ELR (cell line): Measurements from ENCODE around the gene C5.
"Not testable (repeated sequence)": the region's sequence is repeated elsewhere in the genome, so short reads cannot be mapped to it uniquely, and the experiment has no call there.

Source experiments
- DNase-seq: peaks from one replicate; pipeline ENCODE4 v3.0.0-alpha.2; 2015; ENCODE audit warnings: low read depth

Gene C5

DNA sequence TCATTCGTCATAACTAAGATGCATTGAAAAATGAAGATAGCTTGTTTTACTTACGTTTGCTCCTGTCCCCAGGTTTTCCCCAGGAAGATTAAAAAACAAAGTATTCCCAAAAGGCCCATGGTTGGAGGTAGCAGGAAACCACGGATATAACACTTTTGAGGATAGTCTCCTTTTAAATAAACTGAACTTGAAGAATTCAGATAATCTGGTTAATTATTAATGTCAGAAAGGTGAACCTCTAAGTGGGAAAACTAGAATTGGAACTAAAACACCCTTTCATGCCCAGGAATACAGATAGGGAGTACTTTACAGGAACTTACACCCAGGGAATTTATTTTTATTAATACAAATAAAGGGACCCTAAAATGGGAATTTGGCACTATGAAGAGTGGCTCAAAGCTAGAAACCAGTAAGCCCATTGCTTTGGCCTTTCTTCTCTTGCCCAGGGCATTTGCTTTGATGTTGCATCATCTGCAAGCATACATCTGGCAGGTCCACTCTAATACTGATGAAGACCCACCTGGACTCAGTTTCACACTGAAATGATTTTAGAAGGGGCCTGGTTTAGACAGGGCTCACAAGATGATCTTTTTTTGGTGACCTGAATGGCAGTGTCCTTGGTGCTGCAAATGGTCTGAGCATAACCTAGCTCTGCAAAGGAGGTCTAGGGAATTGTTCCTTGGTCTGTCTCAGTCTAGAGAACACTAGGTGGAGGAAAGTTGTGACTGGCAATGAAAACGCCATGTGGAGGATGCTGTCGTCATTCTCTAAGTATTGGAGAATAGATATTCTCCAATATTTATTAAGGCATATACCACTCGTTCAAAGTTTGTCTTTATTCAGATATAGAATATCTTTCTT is at the start of gene C5:
TSS of gene C5 (minus strand) at position 148 of the 861 bp plus-strand sequence. CDS start at position 119, 29 bp downstream.
- DNase-seq, result no peak

- DNase-seq, result no peak
Measured at GRCh38 chr9:121098567-121099198, 48.6 kb upstream of the C5 start.

- no peak for DNase-seq
Measured at GRCh38 chr9:121095057-121095456, 45.0 kb upstream of the C5 start.

GRCh38 chr9:121090743-121091142 is 40.7 kb upstream of the C5 start:
- not testable (repeated sequence) for DNase-seq

GRCh38 chr9:121088576-121088975 is 38.5 kb upstream of the C5 start:
- DNase-seq, result no peak

DNA sequence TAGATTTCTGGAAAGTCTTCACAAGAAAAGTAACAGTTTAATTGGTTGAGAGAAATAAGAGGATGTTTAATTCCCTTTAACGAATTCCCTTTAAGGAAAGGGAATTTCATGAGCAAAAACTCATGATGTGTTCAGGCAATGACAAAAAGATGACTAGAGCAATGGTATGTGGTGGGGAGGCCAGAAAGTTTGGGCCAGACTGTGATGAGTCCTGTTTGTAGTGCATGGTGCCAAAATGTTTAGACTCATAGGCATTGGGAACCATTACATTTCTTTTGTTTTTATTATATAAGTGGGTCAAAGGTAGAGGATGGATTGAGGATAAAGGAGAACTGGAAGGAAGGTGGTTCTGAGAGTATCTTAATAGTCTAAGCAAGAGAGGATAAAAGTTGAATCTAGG is 35.6 kb upstream of the C5 start:
- DNase-seq, result peak; percentile 33

GRCh38 chr9:121082075-121082474 is 32.0 kb upstream of the C5 start:
- no peak for DNase-seq

DNA sequence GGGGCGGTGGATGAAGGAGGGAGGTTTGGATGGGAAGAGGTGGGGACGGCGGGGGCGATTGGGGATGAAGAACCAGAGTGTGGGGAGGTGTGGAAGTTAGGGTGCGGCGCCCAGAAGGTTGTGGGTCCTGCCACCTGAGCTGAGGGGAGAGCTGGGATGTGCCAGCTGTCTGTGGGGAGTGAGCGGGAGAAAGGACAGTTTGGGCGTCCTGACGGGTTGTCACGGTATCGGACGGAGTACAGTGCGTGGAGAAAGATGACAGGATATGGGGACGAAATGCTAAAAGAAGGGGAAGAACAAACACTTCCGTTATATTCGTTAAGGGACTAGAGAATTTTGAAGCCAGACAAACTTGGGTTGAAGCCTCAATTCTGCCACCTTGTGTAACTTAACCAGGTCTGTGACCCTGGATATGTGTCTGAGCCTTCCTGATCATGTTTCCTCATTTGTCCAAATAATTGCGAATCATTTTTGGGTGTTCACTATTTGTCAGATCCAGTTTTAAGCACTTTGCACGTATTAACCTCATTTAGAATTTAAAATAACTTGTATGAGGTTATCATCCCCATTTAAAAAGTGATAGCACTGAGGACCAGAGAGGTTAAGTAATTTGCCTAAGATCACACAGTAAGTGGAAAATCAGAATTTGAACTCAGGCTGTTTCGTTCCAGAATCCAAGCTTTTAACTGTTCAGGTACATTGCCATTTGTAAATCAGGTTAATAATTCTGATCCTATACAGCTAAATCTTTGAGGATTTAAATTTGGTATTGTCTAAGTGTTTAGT is 25.4 kb upstream of the C5 start:
- DNase-seq, result no peak

DNA sequence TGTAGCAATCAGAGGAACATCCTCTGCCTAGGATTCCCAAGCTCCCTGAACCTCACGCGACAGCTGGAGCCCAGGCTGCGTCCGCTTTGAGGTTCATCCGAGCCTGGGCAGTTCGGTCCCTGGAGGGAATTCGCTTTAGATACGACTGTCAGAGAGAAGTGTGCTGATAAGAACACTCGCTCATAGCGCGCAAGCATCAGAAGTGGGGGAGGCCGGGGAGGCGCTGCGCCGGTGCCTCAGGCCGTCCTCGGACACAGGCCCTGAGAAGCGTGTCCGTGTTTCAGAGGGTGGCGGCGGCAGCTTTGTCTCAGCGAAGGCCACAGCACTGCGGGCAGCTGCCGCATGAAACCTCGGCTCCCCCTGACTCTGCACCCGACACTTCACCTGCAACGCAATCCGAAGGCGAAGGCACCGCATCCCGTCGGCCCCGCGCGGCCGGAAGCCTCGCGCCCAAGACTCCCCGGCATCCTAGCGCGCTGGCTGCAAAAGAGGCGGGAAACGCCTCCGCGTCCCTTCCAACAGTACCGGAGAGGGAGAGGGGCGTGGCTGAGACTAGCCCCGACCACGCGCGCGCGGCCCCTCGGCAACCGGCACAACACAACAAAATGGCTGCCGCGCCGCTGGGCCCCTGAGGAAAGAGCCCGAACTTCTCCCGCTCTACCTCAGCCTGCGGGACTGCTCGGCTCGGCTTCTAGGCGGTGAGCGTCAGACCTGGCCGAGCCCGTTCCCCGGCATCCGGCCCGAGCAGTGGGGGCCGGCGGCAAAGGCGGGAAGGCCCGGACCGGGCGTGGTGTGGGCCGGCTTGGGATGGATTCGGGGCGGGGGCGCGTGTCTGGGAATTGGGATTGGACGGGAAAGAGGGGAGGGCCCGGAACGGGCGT is 24.5 kb upstream of the C5 start, which contains the start of gene CNTRL:
TSS of gene CNTRL (plus strand) at position 586 of the 881 bp plus-strand sequence. CDS start 13,372 bp downstream, outside the sequence.
- peak; percentile 95 for DNase-seq

- peak; percentile 59 for DNase-seq
Measured at GRCh38 chr9:121073038-121073437, 23.0 kb upstream of the C5 start.

DNA sequence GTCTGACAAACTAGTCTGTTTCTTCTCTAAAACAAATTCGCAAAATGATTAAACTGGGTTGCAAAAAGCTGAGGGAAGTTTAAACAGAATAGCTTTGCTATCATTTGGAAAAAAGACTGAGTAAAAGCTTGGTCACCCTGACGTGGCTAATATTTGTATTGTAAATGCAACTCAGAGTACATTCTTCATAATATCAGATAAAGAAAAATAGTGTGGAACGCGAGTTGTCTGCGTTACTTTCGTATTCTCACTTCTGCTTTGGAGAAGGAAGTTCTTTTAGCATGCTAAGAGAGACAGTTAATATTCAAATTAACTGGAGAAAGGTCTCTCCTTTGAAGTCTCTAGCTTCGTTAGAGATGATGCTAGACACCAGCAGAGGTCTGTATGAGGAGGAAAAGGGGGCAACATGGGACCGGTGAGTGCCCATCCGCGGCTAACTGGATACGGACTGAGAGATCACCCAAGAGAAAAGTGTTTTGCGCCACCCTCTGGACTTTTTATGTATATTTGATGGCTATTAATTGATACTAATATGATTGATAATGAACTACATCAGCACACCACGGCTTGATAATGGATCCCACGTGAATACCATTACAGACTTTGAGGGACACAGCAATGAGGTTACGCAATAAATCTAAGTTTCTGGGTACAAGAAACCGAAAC is 21.8 kb upstream of the C5 start:
- DNase-seq, result peak; percentile 77

- no peak for DNase-seq
Measured at GRCh38 chr9:121071370-121071755, 21.3 kb upstream of the C5 start.

DNA sequence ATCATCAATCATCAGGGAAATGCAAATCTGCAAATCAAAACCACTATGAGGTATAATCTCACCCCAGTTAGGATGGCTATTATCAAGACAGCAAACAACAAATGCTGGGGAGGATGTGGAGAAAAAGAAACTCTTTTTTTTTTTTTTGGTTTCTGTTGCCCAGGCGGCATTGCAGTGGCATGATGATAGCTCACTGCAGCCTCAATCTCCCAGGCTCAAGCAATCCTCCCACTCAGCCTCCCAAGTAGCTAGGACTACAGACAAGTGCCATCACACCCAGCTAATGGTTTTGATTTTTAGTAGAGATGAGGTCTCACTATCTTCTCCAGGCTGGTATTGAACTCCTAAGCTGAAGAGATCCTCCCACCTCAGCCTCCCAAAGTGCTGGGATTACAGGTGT is 19.3 kb upstream of the C5 start:
- DNase-seq, result no peak

- DNase-seq, result no peak
Measured at GRCh38 chr9:121067640-121068039, 17.6 kb upstream of the C5 start.

DNA sequence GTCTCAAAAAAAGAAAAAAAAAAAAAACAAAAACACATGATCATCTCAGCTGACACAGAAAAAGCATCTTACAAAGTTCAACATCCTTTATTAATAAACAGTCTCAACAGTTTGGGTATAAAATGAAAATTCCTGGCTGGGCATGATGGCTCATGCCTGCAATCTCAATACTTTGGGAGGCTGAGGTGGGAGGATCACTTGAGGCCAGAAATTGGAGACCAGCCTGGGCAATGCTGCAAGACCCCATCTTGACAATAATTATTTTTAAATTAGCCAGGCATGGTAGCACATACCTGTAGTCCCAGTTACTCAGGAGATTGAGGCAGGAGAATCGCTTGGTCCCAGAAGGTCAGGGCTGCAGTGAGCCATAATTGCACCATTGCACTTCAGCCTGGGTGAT is 16.8 kb upstream of the C5 start:
- DNase-seq, result no peak

- DNase-seq, result peak; percentile 83
Measured at GRCh38 chr9:121059998-121060636, 10.0 kb upstream of the C5 start.

DNA sequence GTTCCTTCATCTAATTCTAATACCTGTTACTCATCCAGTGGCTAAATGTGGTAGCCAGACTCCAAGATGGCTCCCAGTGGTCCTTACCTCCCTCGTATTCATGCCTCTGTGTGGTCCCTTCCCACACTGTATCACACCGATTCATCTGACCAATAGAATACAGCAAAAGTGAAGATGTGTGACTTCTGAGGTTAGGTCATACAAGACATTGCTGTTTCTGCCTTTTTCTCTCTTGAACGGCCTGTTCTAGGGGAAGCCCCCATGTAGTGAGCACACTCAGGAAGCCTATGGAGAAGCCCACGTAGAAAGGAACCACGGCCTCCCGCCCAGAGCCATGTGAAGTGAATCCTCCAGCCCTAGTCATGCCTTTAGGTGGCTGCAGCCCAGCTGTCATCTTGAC is 9.4 kb upstream of the C5 start:
- DNase-seq, result no peak

DNA sequence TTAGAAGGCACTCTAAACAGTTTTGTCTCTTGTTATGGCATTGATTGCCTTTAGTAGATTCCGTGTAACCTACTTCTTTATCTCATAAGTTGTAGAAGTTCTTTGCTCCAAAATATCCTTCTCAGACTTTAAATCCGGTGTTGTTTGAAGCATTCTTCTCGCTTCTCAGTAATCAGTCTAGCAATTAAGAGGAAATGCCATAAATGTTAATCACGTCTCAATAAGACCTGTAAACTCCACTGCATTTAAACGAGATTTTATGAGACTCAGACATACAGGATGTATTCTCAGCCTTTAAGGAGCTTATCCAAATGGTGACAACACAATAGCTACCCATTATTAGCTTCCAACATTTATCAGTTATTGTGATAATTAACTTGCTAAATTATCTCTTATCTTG is 7.7 kb upstream of the C5 start:
- no peak for DNase-seq

DNA sequence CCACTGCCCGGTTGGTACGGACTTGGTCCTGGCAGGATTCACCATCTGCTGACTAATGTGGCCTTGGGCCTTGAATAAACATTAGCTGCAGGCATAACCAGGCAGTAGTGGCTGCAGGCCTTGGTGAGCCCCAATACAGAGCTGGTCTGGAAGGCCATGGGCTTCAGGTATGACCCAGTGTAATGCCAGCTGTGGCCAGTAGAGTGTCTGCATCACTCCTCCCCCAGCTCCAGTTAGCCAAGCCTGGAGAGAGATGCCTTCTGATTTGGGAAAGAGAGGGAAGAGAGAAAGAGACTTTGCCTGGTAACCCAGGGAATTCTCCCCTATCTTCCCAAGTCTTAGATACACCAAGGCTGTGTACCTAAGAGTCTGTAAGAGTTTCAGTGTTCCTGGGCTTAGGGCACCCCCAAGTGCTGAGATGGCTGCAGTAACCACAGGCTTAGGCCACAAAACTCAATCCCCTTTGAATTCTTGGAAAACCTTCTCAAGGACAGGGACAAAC is 5.6 kb upstream of the C5 start:
- DNase-seq, result peak; percentile 43

DNA sequence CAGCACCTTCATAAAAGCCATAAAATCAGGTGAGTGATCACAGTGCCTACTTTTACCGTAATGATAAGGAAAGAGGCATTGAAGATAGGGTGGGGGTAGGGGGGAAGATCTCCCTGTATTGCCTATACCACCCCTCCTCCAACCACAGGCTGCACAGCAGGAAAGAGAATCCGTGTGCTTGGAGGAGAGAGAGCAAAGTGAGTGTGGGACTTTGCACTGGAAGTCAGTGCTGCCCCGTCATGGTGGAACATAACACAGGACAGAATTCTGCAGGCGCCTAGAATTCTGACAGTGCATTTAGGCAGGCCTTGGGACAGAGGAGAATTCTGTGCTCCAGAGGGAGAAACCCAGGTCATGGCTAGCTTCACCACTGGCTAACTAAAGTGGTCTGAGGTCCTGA is 3.5 kb upstream of the C5 start:
- DNase-seq, result no peak
